ENCODE measurements around the gene SPNS2. TPM values are rescaled to one million over a fixed set of nuclear protein-coding genes. Genes with fewer than 3 reads are reported as not detected.
A peak's percentile ranks its signal among the peaks of the same experiment; 100 is the strongest.

Gene SPNS2
- total RNA-seq, 4 donors from 2014 or later = 10.4 to 17.4 (median 16.4) TPM

GRCh38 chr17:4523946-4524345, 25.3 kb downstream of the SPNS2 start:
- Histone ChIP-seq H3K9me3 (no peaks in the 10 kb centered on the region), H3K4me3 (no peak overlapping the region), H3K27ac (no peak overlapping the region), H3K27me3 (no peaks in the 10 kb centered on the region), H3K4me1 (peaks cover 0 to 64% (median 11%) of the 10 kb centered on the region in 3 donors), H3K36me3 (no peaks in the 10 kb centered on the region)
- WGBS, 2 donors (ENCODE audit: low coverage in 1 of 2) = 81 to 90% methylated on average over 7 of the region's 8 CpGs
- ATAC-seq = no peak
- no peak for TF ChIP-seq EP300 (IDR thresholded peaks at IDR 0.05)
- TF ChIP-seq POLR2AphosphoS5 (IDR thresholded peaks at IDR 0.05) = no peak
- no peak for TF ChIP-seq POLR2A (IDR thresholded peaks at IDR 0.05)
- no peak for TF ChIP-seq CTCF (IDR thresholded peaks at IDR 0.05)

- no peaks in the 10 kb centered on the region for H3K36me3 ChIP-seq
- no peaks in the 10 kb centered on the region for H3K27me3 ChIP-seq
- TF ChIP-seq POLR2A (IDR thresholded peaks at IDR 0.05) (no peak), POLR2AphosphoS5 (IDR thresholded peaks at IDR 0.05) (no peak), CTCF (IDR thresholded peaks at IDR 0.05) (no peak)
- peaks cover 0 to 58% (median 8%) of the 10 kb centered on the region in 3 donors for H3K4me1 ChIP-seq
- no peak for ATAC-seq
- no peaks in the 10 kb centered on the region for H3K9me3 ChIP-seq
- 84 to 100% methylated on average over 1 to 5 of the region's 11 CpGs for WGBS, 2 donors (ENCODE audit: low coverage in 1 of 2)
- H3K4me3 ChIP-seq = no peak overlapping the region
- no peak overlapping the region for H3K27ac ChIP-seq
Observed at GRCh38 chr17:4525691-4526397, 27.2 kb downstream of the SPNS2 start.

- Histone ChIP-seq H3K27ac (peak overlapping the region in 2 of 4 donors; percentile 17 to 33), H3K36me3 (no peaks in the 10 kb centered on the region), H3K4me3 (no peak overlapping the region), H3K9me3 (no peaks in the 10 kb centered on the region), H3K4me1 (peaks cover 0 to 47% (median 2%) of the 10 kb centered on the region in 3 donors), H3K27me3 (no peaks in the 10 kb centered on the region)
- ATAC-seq = no peak
- TF ChIP-seq EP300 (IDR thresholded peaks at IDR 0.05) (no peak), CTCF (IDR thresholded peaks at IDR 0.05) (no peak), POLR2A (IDR thresholded peaks at IDR 0.05) (no peak), POLR2AphosphoS5 (IDR thresholded peaks at IDR 0.05) (no peak)
- WGBS, 2 donors (ENCODE audit: low coverage in 1 of 2) = 25 to 43% methylated on average over 1 of the region's 1 CpG
Observed at GRCh38 chr17:4527134-4527533, 28.5 kb downstream of the SPNS2 start.

- H3K27me3 ChIP-seq = no peaks in the 10 kb centered on the region
- WGBS, 2 donors (ENCODE audit: low coverage in 1 of 2) = 63 to 73% methylated on average over 9 to 11 of the region's 12 CpGs
- H3K27ac ChIP-seq = peak overlapping the region in 2 of 4 donors; percentile 4 to 33
- H3K36me3 ChIP-seq = no peaks in the 10 kb centered on the region
- no peak for TF ChIP-seq POLR2A (IDR thresholded peaks at IDR 0.05)
- TF ChIP-seq POLR2AphosphoS5 (IDR thresholded peaks at IDR 0.05) = no peak
- no peak for TF ChIP-seq CTCF (IDR thresholded peaks at IDR 0.05)
- no peak for TF ChIP-seq EP300 (IDR thresholded peaks at IDR 0.05)
- no peak overlapping the region for H3K4me3 ChIP-seq
- H3K4me1 ChIP-seq = peaks cover 0 to 45% (median 0%) of the 10 kb centered on the region in 3 donors
- ATAC-seq = no peak
- H3K9me3 ChIP-seq = no peaks in the 10 kb centered on the region
Observed at GRCh38 chr17:4527566-4528125, 29.0 kb downstream of the SPNS2 start.
